PC-9 (cell line): ENCODE data around the gene PRKAA2.

Experiments
- EZH2 ChIP-seq: fragments of 200-600 bp; sonication (generic); IDR thresholded peaks from 2 replicates; pipeline ENCODE4 v1.8.0; 2017; ENCODE audit warnings: antibody characterized with exemption, low read depth
- TF ChIP-seq, protein P1 (sequence below): fragments of 200-600 bp; sonication (generic); conservative IDR thresholded peaks from 2 replicates; pipeline ENCODE4 v1.6.1; 2017; ENCODE audit warnings: mixed run types, antibody characterized with exemption, mild to moderate bottlenecking, moderate library complexity

DNA sequence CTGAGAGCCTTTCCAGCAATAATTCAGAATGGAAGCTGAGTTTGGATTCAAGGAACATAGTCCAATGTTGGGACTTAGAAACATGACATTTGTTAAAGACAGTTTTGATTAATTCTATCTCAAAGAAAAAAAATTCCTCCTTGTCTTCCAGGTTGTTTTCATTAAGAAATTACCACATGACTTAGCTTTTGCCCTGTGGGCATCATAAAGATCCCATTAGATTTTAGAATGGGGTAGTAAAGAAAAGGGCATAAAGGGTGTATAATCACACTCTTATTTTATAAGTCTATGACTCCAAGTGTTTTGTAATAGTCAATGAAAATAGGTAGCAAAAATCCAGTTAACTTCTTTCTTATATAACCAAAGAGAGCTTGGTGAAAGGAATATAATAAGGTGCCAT is 14.3 kb upstream of the PRKAA2 start:
- TF ChIP-seq, protein P1, sequence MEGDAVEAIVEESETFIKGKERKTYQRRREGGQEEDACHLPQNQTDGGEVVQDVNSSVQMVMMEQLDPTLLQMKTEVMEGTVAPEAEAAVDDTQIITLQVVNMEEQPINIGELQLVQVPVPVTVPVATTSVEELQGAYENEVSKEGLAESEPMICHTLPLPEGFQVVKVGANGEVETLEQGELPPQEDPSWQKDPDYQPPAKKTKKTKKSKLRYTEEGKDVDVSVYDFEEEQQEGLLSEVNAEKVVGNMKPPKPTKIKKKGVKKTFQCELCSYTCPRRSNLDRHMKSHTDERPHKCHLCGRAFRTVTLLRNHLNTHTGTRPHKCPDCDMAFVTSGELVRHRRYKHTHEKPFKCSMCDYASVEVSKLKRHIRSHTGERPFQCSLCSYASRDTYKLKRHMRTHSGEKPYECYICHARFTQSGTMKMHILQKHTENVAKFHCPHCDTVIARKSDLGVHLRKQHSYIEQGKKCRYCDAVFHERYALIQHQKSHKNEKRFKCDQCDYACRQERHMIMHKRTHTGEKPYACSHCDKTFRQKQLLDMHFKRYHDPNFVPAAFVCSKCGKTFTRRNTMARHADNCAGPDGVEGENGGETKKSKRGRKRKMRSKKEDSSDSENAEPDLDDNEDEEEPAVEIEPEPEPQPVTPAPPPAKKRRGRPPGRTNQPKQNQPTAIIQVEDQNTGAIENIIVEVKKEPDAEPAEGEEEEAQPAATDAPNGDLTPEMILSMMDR = no peak
- no peak for TF ChIP-seq EZH2
